ENCODE data around the gene SEC24B. TPM values are rescaled to one million over a fixed set of nuclear protein-coding genes. Genes with fewer than 3 reads are reported as not detected.
"Not testable (repeated sequence)": the region's sequence is repeated elsewhere in the genome, so short reads cannot be mapped to it uniquely, and the experiment has no call there.

The SEC24B gene
- total RNA-seq, 2 donors from 2014 or later, result 23.5 to 29.4 TPM

DNA sequence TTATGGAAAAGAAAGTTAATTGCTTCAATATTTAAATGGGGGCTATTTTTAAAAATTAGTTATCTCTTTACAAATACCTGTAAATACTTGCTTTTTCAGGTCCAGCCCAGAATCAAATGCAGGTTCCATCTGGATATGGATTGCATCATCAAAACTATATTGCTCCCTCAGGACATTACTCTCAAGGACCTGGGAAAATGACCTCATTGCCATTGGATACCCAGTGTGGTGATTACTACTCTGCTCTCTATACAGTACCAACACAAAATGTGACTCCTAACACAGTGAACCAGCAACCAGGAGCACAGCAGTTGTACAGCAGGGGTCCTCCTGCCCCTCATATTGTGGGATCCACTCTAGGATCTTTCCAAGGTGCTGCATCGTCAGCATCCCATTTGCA, 29.2 kb downstream of the SEC24B start:
- no peaks in the 10 kb centered on the region for H3K9me3 Mint-ChIP-seq
- ATAC-seq (no peak), DNase-seq (ENCODE audit: low spot score in 2 of 2) (no peak)
- no peak overlapping the region for H3K27ac Mint-ChIP-seq
- H3K36me3 Mint-ChIP-seq, result peaks cover 9 to 28% of the 10 kb centered on the region in 2 donors

DNA sequence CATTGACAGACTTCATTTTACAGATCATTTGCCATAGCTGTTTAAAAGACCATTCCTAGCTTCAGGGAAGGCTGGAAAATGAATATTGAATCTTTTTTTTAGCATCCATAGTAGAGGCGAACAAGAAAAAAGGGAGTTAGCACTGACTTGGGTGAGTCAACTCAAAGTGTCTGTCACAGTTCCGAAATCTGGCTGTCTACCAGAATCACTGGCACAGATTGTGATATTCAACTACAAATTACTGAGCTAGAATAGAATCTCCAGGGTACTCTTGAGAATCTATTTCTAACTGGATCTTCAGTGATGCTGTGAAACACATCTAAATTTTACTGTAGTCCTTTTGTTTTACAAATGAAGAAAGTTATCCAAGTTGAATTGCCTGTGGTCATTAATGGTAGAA, 31.5 kb downstream of the SEC24B start:
- DNase-seq (ENCODE audit: low spot score in 2 of 2) (no peak), ATAC-seq (no peak)
- H3K36me3 Mint-ChIP-seq, result peaks cover 9 to 28% of the 10 kb centered on the region in 2 donors
- H3K27ac Mint-ChIP-seq, result no peak overlapping the region
- H3K9me3 Mint-ChIP-seq, result no peaks in the 10 kb centered on the region

DNA sequence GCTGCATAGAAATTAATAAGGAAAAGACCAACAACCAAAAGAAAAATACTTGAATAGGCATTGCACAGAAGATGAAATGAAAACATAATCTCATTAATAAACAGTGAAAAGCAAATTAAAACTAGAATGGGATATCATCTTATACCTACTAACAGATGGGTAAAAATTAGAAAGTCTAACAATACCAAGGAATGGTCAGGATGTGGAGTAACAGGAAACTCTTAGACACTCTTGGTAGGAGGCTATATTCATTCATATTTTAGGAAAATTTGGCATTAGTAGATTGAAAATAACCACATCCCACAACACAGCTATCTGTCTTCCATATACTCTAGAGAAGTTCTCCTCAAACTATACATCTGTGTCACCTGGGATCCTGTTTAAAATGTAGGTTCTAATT, 36.3 kb downstream of the SEC24B start:
- Mint-ChIP-seq H3K9me3 (no peaks in the 10 kb centered on the region), H3K27ac (no peak overlapping the region), H3K36me3 (peaks cover 5 to 24% of the 10 kb centered on the region in 2 donors)
- ATAC-seq (no peak), DNase-seq (ENCODE audit: low spot score in 2 of 2) (no peak)

DNA sequence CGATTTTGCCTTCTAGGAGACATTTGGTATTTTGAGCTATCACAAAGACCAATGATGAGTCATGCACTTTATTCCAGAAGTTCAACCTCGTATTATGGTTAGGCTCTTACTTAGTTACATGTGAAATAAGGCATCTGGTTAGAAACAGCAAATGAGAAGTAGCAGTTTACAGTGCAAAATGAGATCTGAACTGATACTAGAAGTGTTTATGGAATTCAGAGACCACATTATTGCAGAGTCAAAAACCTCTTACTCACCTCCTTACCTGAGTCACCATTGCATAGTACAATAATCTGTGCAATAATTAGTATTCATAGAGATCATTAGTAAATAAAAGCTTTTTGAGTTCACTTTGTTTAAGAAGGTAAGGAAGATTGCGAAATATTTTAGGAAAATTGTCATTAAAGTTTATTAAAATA, 38.7 kb downstream of the SEC24B start:
- peak; percentile 76 to 83 for ATAC-seq
- peaks cover 5 to 25% of the 10 kb centered on the region in 2 donors for H3K36me3 Mint-ChIP-seq

DNA sequence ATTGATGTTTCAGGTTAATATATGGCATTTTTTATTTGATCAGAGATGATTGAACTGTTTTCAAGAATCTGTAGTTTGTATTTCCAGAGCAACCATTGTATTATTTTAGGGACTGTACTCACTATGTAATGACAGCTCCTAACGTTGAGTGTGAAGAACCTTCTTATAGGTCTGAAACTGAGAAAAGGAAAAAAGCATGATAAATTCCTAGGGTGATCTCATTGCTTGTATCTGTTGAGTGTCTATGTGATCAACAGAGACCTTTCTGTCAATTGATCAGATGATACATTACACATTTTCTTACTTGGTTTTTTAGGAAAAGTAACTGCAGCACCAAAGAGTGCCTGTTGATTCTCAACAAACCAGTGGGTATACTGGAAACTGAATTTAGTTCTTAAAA, 40.2 kb downstream of the SEC24B start:
- DNase-seq (ENCODE audit: low spot score in 2 of 2) (no peak), ATAC-seq (peak; percentile 59 to 75)
- Mint-ChIP-seq H3K9me3 (no peaks in the 10 kb centered on the region), H3K36me3 (peaks cover 5 to 25% of the 10 kb centered on the region in 2 donors), H3K27ac (peak overlapping the region in 1 of 2 donors; percentile 95)

More for the DNA sequence above, 38.7 kb downstream of the SEC24B start:
- Mint-ChIP-seq H3K27ac (peak overlapping the region in 1 of 2 donors; percentile 7), H3K9me3 (no peaks in the 10 kb centered on the region)
- no peak for DNase-seq (ENCODE audit: low spot score in 2 of 2)

DNA sequence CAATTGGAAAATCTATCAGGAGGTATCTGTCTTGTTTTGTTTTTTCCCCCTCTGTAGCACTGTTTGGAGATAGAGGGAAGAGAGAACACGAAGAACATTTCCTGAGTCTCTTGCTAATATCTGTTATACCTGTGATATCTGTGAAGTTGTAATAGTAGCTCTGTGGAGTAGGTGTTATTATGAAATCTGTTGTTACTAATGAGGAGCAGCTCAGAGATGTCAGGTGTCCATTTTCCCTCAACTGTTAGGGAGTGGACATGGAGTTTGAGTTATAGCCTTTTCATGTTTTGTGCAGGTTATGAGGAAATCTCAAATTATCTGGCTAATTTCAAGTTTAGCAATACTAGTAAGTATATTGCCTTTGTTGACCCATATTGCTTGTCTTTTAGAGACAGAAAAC, 52.4 kb downstream of the SEC24B start:
- ATAC-seq (no peak), DNase-seq (ENCODE audit: low spot score in 2 of 2) (no peak)
- Mint-ChIP-seq H3K9me3 (no peaks in the 10 kb centered on the region), H3K27ac (no peak overlapping the region), H3K36me3 (peaks cover 0 to 16% of the 10 kb centered on the region in 2 donors)

DNA sequence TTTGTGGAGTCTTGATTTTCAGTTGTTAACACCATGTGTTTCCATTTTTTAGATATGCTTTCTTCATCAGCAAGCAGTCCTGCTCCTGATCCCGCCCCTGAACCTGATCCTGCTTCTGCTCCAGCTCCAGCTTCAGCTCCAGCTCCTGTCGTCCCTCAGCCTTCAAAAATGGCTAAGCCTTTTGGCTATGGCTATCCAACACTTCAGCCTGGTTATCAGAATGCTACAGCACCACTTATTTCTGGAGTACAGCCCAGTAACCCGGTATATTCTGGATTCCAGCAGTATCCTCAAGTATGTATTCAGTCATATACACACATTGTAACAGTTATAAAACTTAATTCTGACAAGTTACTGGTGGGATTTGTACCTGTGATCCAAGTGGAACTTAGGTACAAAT, 60.9 kb downstream of the SEC24B start:
- no peaks in the 10 kb centered on the region for H3K9me3 Mint-ChIP-seq
- no peak for DNase-seq (ENCODE audit: low spot score in 2 of 2)
- peak overlapping the region in 1 of 2 donors; percentile 72 for H3K27ac Mint-ChIP-seq
- peaks cover 11 to 32% of the 10 kb centered on the region in 2 donors for H3K36me3 Mint-ChIP-seq
- ATAC-seq, result no peak

DNA sequence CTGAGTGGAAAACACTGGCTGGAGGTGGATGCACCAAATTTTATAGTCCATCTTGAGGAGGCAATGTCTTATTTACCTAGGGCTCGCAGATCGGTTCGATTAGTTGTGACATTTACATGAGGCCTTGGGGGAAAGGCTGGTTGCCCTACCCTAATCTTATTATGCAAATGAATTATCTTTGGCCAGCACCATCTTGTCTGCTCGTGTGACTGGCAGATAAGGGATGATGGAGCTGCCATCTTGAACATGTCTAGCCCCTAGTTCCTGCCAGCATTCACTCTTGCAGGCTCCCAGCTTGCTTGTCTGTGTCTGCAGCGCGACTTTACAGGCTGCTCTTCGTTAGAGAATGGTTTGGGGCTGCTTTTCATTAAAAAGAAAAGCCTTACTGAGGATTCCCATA, 61.9 kb downstream of the SEC24B start:
- Mint-ChIP-seq H3K36me3 (peaks cover 11 to 32% of the 10 kb centered on the region in 2 donors), H3K27ac (peak overlapping the region in 1 of 2 donors; percentile 55), H3K9me3 (no peaks in the 10 kb centered on the region)
- DNase-seq (ENCODE audit: low spot score in 2 of 2) (no peak), ATAC-seq (no peak)

DNA sequence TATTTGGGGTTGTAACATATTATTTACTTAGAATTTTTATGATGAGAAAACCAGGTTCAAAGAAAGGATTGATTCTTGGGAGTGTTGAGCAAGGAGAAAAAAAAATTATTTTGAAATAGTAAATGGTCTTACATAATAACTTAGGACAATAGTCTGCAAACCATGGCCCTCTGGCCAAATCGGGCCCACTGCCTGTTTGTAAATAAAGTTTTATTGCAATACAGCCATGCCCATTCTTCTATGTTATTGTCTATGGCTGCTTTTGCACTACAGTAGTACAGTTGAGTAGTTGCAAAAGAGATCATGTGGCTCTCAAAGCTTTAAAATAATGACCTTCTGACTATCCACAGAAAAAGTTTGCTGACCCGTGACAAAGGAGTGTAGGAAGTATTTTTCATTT, 63.3 kb downstream of the SEC24B start:
- Mint-ChIP-seq H3K36me3 (peaks cover 11 to 28% of the 10 kb centered on the region in 2 donors), H3K9me3 (no peaks in the 10 kb centered on the region), H3K27ac (no peak overlapping the region)
- ATAC-seq, result no peak
- DNase-seq (ENCODE audit: low spot score in 2 of 2), result no peak

DNA sequence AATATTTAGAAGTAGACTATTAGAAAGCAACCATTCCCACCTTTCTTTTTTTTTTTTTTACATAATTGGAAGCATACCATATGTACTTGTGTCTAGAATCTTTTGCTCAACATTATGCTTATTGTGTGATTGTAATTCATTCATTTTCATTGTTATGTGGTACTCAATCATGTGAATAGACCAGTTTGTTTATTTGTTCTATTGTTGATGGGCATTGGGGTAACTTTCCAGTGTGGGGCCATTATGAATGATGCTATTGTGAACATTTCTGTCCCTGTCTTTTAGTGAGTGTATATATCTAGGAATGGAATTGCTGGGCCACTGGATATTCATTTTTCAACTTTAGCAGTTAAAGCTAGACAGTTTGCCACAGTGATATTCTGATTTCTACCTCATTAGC, 63.9 kb downstream of the SEC24B start:
- Mint-ChIP-seq H3K36me3 (peaks cover 11 to 22% of the 10 kb centered on the region in 2 donors), H3K27ac (no peak overlapping the region), H3K9me3 (no peaks in the 10 kb centered on the region)
- no peak for DNase-seq (ENCODE audit: low spot score in 2 of 2)
- no peak for ATAC-seq

DNA sequence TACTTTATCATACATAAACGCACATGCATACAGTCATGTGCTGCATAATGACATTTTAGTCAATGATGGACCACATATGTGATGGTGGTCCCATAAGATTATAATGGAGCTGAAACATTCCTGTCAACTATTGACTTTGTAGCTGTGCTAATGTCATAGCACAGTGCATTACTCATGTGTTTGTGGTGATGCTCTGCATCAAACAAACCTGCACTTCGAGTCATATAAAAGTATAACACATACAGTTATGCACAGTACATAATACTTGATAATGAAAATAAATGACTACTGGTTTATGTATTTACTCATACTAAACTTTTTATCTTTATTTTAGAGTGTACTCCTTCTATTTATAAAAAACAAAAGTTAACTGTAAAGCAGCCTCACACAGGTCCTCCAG, 65.9 kb downstream of the SEC24B start:
- no peak overlapping the region for H3K27ac Mint-ChIP-seq
- DNase-seq (ENCODE audit: low spot score in 2 of 2) (no peak), ATAC-seq (peak in 1 of 2 donors; percentile 58)
- peaks cover 11 to 33% of the 10 kb centered on the region in 2 donors for H3K36me3 Mint-ChIP-seq
- no peaks in the 10 kb centered on the region for H3K9me3 Mint-ChIP-seq

DNA sequence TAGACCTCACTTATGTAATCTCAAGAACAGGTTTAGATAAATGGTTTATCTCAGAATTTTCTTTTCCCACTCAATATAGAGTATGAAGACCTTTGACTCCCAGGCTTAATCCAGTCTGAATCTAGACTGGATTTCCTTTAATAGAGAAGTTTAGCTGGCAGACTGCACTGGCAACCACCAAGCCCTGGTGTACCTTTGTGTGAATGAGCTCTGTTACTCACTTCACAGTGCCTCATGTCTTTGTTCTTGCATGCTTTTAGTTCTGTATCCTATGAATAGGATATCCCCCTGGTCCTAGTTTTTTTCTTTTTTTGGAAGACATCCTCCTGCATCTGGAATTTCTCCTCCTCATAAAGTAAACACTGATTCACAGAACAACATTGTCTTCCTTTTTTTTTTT, 73.3 kb downstream of the SEC24B start:
- no peaks in the 10 kb centered on the region for H3K9me3 Mint-ChIP-seq
- DNase-seq (ENCODE audit: low spot score in 2 of 2) (no peak), ATAC-seq (no peak)
- peaks cover 0 to 17% of the 10 kb centered on the region in 2 donors for H3K36me3 Mint-ChIP-seq
- no peak overlapping the region for H3K27ac Mint-ChIP-seq

DNA sequence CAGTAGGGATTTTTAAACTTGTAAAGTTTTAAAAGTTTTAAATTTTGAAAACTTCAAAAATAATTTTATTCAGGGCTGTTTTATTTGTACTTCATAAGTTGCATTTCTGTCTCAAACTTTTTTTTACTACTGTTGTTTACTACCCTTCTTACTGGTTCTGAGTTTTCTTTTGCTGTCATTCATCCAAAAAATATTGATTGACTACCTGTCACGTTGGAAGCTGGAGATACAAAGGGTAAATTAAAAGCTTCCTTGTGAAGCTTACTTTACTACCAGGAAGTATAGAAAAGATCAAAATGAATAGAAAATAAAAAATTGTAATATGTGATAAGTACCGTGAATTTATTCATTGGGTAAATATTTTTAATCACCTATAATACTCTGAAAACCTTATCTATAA, 77.1 kb downstream of the SEC24B start:
- DNase-seq (ENCODE audit: low spot score in 2 of 2) (no peak), ATAC-seq (no peak)
- H3K27ac Mint-ChIP-seq, result no peak overlapping the region
- H3K36me3 Mint-ChIP-seq, result peaks cover 0 to 20% of the 10 kb centered on the region in 2 donors
- no peaks in the 10 kb centered on the region for H3K9me3 Mint-ChIP-seq

DNA sequence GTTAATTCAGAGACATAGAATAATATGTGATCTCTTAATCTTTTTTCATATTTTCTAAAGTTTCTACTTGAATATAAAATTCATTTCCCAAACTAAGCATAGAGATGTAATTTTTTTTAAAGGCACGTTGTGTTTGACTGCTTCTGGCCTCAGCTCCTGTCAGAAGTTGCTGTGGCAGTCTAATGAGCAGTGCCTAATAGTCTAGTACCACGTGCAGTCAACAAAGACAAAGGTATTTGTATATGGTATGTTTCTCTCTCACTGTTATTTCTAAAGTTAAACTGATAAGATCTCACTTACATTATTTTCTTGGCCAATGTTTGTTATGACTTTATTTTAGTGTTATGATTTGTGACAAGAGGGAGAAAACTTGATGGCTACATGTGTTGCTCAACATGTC, 77.8 kb downstream of the SEC24B start:
- no peaks in the 10 kb centered on the region for H3K9me3 Mint-ChIP-seq
- peaks cover 0 to 20% of the 10 kb centered on the region in 2 donors for H3K36me3 Mint-ChIP-seq
- DNase-seq (ENCODE audit: low spot score in 2 of 2), result no peak
- ATAC-seq, result no peak
- H3K27ac Mint-ChIP-seq, result no peak overlapping the region

DNA sequence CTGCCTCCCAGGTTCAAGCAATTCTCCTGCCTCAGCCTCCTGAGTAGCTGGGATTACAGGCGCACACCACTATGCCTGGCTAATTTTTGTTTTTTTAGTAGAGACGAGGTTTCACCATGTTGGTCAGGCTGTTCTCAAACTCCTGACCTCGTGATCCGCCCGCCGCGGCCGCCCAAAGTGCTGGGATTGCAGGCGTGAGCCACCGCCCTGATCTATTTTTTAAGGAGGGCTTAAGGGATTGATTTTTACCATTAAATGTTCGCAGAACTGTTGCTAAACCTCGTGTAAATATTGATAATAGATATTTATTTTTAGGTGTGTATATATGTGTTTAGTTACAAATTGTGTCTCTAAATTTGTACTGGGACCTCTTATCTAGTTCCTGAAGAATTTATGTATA, 79.8 kb downstream of the SEC24B start:
- not testable (repeated sequence) for DNase-seq (ENCODE audit: low spot score in 2 of 2); ATAC-seq; H3K27ac Mint-ChIP-seq; H3K9me3 Mint-ChIP-seq
- peaks cover 0 to 36% of the 10 kb centered on the region in 2 donors for H3K36me3 Mint-ChIP-seq

DNA sequence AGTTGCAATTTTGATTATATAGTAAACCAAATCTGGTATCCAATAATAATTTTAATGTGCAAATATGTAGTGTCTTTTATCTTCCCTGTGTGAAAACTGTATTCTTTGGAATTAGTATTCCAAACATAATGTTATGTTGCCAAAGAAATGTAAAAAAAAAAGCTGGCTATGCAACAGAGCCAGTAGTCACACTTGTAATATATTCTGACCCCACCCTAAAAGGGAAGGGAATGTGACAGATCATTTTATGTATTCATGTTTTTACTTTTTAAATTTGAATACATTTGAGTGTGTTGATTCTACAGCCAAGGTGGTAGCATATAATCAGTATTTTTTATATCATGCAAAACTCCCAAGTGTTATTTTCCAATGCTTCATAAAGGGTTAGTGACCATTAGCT, 98.6 kb downstream of the SEC24B start:
- Mint-ChIP-seq H3K9me3 (no peaks in the 10 kb centered on the region), H3K36me3 (peaks cover 15 to 28% of the 10 kb centered on the region in 2 donors), H3K27ac (no peak overlapping the region)
- DNase-seq (ENCODE audit: low spot score in 2 of 2) (no peak), ATAC-seq (no peak)

DNA sequence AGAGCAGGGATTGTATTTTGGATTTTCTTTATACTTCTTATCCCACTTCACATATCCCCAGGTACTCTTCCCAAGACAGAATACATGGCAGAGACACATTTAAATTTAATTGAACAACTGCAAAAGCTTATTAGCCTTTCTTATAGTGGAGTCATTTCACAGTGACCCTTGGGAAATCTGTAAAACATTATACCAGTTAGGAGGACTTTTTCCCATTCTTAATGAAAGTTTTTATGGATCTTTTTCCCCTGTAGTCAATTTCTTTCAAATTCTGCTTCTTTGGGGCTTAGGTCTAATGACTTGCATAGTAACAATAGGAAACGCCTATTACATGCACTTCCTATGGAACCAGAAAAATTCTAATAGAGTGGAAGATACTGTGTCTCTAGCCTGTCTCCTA, 111.8 kb downstream of the SEC24B start:
- H3K27ac Mint-ChIP-seq, result no peak overlapping the region
- no peak for DNase-seq (ENCODE audit: low spot score in 2 of 2)
- ATAC-seq, result no peak
- peaks cover 4 to 10% of the 10 kb centered on the region in 2 donors for H3K9me3 Mint-ChIP-seq
- peaks cover 0 to 25% of the 10 kb centered on the region in 2 donors for H3K36me3 Mint-ChIP-seq

DNA sequence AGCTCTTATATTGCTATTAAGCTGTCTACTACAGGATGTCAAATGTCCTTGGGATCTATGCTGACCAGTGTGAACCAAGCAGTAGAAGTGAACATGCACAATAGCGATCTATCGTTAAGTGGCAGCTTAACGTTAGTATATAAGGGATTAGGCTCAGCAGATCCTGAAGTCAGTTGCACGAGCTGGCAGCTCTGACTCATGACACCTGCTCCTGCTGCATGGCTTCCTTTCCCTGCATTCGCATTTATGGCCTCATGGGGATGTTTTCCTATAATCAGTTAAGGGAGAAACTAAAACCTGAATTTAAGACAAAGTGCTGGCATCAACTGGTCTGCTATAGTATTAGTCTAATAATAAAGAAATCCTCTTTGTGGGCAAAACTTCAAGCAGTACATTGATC, 113.8 kb downstream of the SEC24B start:
- peaks cover 0 to 33% of the 10 kb centered on the region in 2 donors for H3K36me3 Mint-ChIP-seq
- peaks cover 4 to 10% of the 10 kb centered on the region in 2 donors for H3K9me3 Mint-ChIP-seq
- ATAC-seq (no peak), DNase-seq (ENCODE audit: low spot score in 2 of 2) (no peak)
- peak overlapping the region in 1 of 2 donors; percentile 77 for H3K27ac Mint-ChIP-seq

Measured in activated naive CD4-positive, alpha-beta T cell treated with anti-CD3 and anti-CD28 coated beads, Interleukin-2, amount 50 U/mL, for 72 hours (primary cell).